GM12873 (cell line): ENCODE results near the gene SEC24D.

Experiments used
- CTCF ChIP-seq: IDR thresholded peaks from 2 replicates; pipeline ENCODE4 v1.5.1; 2012; ENCODE audit warnings: low read depth, mild to moderate bottlenecking, moderate library complexity, low read length, control low read depth; ENCODE audit not compliant: insufficient read depth; ENCODE audit errors: missing control alignments

The SEC24D gene

GRCh38 chr4:118773429-118773792, 62.5 kb downstream of the SEC24D start:
- no peak for TF ChIP-seq CTCF

GRCh38 chr4:118772767-118773428, 63.0 kb downstream of the SEC24D start:
- TF ChIP-seq CTCF = no peak

GRCh38 chr4:118772081-118772766, 63.7 kb downstream of the SEC24D start:
- TF ChIP-seq CTCF = peak; percentile 44

- TF ChIP-seq CTCF = no peak
Measured at GRCh38 chr4:118770741-118771187, 65.2 kb downstream of the SEC24D start.

- no peak for TF ChIP-seq CTCF
Measured at GRCh38 chr4:118769161-118769560, 66.8 kb downstream of the SEC24D start.

GRCh38 chr4:118767109-118767508, 68.8 kb downstream of the SEC24D start:
- TF ChIP-seq CTCF = no peak

GRCh38 chr4:118765399-118765798, 70.5 kb downstream of the SEC24D start:
- no peak for TF ChIP-seq CTCF
